Measurements from ENCODE around the gene RANBP3L. TPM values are rescaled to one million over a fixed set of nuclear protein-coding genes. Genes with fewer than 3 reads are reported as not detected.
"Not testable (repeated sequence)": the region's sequence is repeated elsewhere in the genome, so short reads cannot be mapped to it uniquely, and the experiment has no call there.

The RANBP3L gene
- total RNA-seq, 2 donors from 2014 or later: 10.7 to 25.5 TPM

GRCh38 chr5:36334315-36334714, 32.6 kb upstream of the RANBP3L start:
- no peak for ATAC-seq (ENCODE audit: insufficient number of reproducible peaks, low FRiP score, low read depth)
- no peak for DNase-seq (ENCODE audit: low spot score)
- no peaks in the 10 kb centered on the region for H3K36me3 ChIP-seq
- H3K4me1 ChIP-seq (ENCODE audit: control insufficient read depth in 1 of 2, low read depth in 2 of 2): no peaks in the 10 kb centered on the region
- TF ChIP-seq, protein P1, sequence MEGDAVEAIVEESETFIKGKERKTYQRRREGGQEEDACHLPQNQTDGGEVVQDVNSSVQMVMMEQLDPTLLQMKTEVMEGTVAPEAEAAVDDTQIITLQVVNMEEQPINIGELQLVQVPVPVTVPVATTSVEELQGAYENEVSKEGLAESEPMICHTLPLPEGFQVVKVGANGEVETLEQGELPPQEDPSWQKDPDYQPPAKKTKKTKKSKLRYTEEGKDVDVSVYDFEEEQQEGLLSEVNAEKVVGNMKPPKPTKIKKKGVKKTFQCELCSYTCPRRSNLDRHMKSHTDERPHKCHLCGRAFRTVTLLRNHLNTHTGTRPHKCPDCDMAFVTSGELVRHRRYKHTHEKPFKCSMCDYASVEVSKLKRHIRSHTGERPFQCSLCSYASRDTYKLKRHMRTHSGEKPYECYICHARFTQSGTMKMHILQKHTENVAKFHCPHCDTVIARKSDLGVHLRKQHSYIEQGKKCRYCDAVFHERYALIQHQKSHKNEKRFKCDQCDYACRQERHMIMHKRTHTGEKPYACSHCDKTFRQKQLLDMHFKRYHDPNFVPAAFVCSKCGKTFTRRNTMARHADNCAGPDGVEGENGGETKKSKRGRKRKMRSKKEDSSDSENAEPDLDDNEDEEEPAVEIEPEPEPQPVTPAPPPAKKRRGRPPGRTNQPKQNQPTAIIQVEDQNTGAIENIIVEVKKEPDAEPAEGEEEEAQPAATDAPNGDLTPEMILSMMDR (IDR thresholded peaks at IDR 0.05): no peak
- H3K9me3 ChIP-seq: no peaks in the 10 kb centered on the region
- no peak overlapping the region for H3K27ac ChIP-seq
- no peaks in the 10 kb centered on the region for H3K27me3 ChIP-seq (replicated peaks; ENCODE audit: insufficient read depth)
- H3K4me3 ChIP-seq: no peak overlapping the region

DNA sequence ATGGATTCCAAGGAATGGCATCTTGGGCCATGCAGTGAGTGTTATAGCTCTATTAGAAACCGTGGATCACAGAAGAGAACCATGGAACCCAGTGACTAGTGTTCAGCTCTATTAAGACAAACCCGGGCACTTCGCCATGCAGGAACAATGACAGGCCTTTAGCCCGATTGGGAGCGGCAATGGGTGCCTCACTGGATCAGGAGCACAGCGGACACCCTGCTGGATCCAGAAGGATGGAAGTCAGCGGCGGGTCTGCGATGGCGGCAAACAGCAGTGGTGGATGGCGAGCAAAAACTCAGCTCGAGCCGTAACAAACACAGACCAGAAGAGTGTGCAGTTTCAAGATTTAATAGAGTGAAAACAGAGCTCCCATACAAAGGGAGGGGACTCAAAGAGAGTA, 31.0 kb upstream of the RANBP3L start:
- not testable (repeated sequence) for ATAC-seq (ENCODE audit: insufficient number of reproducible peaks, low FRiP score, low read depth); H3K4me3 ChIP-seq; H3K27me3 ChIP-seq (replicated peaks; ENCODE audit: insufficient read depth); H3K36me3 ChIP-seq; H3K27ac ChIP-seq; H3K9me3 ChIP-seq; DNase-seq (ENCODE audit: low spot score); H3K4me1 ChIP-seq (ENCODE audit: control insufficient read depth in 1 of 2, low read depth in 2 of 2)

- ATAC-seq (ENCODE audit: insufficient number of reproducible peaks, low FRiP score, low read depth) (no peak), DNase-seq (ENCODE audit: low spot score) (no peak)
- Histone ChIP-seq H3K9me3 (no peaks in the 10 kb centered on the region), H3K27ac (no peak overlapping the region), H3K4me1 (ENCODE audit: control insufficient read depth in 1 of 2, low read depth in 2 of 2) (no peaks in the 10 kb centered on the region), H3K27me3 (replicated peaks; ENCODE audit: insufficient read depth) (no peaks in the 10 kb centered on the region), H3K4me3 (no peak overlapping the region), H3K36me3 (no peaks in the 10 kb centered on the region)
- TF ChIP-seq, protein P1 (IDR thresholded peaks at IDR 0.05): no peak
These were observed 23.5 kb upstream of the RANBP3L start for GRCh38 chr5:36325196-36325595.

DNA sequence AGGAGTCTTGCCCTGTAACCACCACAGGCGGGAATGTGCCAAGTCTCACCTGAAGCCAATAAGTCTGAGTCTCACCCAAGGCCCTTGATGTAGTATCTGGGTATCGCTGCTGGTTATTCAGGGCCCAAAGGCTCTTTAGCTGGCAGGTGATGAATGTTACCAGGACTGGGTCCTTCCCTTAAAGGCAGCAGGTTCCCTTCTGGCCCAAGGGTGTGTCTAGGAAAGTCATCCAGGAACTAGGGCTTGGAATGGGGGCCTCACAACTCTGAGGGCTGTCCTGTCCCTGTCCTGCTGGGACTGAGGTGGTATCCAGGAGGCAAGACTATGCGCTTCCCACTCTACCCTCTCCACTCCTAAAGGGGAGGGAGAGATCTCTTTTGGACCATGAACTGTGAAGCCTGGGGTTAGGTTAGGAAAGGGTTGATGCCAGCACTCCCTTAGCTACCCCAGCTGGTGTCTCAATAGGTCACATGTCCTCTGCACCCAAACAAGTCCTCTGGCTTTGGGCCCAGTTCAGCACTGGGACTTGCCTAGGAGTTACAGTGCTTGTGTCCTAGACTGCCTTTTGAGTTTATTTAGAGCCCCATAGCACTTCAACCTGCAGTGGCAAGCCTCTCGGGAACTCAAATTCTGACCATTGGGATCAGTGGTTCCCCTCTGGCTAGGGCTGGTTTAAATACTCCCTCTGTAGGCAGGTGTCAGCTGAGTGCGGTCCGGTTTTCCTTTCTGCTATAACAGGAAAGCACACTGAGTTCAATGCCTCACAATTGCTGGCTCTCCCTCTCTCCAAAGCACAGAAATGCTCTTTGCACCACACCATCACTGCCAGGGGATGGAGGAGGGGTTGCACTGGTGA, 22.5 kb upstream of the RANBP3L start:
- H3K9me3 ChIP-seq: no peaks in the 10 kb centered on the region
- H3K36me3 ChIP-seq: no peaks in the 10 kb centered on the region
- H3K27ac ChIP-seq: no peak overlapping the region
- ATAC-seq (ENCODE audit: insufficient number of reproducible peaks, low FRiP score, low read depth) (no peak), DNase-seq (ENCODE audit: low spot score) (no peak)
- TF ChIP-seq, protein P1 (IDR thresholded peaks at IDR 0.05): no peak
- H3K27me3 ChIP-seq (replicated peaks; ENCODE audit: insufficient read depth): no peaks in the 10 kb centered on the region
- no peak overlapping the region for H3K4me3 ChIP-seq
- H3K4me1 ChIP-seq (ENCODE audit: control insufficient read depth in 1 of 2, low read depth in 2 of 2): no peaks in the 10 kb centered on the region

GRCh38 chr5:36312953-36313672, 11.4 kb upstream of the RANBP3L start:
- DNase-seq (ENCODE audit: low spot score) (no peak), ATAC-seq (ENCODE audit: insufficient number of reproducible peaks, low FRiP score, low read depth) (no peak)
- Histone ChIP-seq H3K36me3 (no peaks in the 10 kb centered on the region), H3K4me1 (ENCODE audit: control insufficient read depth in 1 of 2, low read depth in 2 of 2) (no peaks in the 10 kb centered on the region), H3K27ac (no peak overlapping the region), H3K4me3 (no peak overlapping the region), H3K27me3 (replicated peaks; ENCODE audit: insufficient read depth) (no peaks in the 10 kb centered on the region), H3K9me3 (no peaks in the 10 kb centered on the region)
- TF ChIP-seq, protein P1 (IDR thresholded peaks at IDR 0.05): no peak
